Islet precursor cell (in vitro differentiated cells): ENCODE measurements around the gene FOXF1.

Experiments
- DNase-seq: peaks from one replicate; pipeline ENCODE4 v3.0.0-alpha.2; 2018

The FOXF1 gene

DNA sequence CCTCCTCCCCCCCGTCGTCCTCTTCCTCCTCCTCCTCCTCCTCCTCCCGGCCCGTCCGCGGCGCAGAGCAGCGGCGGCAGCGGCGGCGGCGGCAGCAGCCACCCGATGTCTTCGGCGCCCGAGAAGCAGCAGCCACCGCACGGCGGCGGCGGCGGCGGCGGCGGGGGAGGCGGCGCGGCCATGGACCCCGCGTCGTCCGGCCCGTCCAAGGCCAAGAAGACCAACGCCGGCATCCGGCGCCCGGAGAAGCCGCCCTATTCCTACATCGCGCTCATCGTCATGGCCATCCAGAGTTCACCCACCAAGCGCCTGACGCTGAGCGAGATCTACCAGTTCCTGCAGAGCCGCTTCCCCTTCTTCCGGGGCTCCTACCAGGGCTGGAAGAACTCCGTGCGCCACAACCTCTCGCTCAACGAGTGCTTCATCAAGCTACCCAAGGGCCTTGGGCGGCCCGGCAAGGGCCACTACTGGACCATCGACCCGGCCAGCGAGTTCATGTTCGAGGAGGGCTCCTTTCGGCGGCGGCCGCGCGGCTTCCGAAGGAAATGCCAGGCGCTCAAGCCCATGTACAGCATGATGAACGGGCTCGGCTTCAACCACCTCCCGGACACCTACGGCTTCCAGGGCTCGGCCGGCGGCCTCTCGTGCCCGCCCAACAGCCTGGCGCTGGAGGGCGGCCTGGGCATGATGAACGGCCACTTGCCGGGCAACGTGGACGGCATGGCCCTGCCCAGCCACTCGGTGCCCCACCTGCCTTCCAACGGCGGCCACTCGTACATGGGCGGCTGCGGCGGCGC, at the start of gene FOXF1:
Gene FOXF1 (plus strand): TSS at position 63 of the 797 bp plus-strand sequence. CDS start 43 bp downstream, at position 106.
- DNase-seq, result no peak

DNA sequence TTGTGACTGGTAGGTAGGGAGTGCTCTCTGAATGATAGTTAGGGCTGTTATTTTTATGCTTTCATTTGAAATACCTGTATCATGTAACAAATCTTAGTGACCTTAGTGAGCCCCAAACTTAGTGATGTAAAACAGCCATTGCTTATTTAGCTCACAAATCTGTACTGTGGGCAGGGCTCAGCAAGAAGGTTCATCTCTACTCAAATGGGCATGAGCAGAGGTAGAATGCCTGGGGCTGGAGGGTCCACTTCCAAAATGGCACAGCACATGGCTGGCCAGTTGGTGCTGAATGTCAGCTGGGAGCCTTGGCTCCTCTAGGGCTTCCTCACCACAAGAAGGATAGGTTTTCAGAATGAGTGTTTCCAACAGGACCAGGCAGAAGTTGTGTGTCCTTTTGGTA, 49.3 kb upstream of the FOXF1 start:
- DNase-seq, result no peak

DNA sequence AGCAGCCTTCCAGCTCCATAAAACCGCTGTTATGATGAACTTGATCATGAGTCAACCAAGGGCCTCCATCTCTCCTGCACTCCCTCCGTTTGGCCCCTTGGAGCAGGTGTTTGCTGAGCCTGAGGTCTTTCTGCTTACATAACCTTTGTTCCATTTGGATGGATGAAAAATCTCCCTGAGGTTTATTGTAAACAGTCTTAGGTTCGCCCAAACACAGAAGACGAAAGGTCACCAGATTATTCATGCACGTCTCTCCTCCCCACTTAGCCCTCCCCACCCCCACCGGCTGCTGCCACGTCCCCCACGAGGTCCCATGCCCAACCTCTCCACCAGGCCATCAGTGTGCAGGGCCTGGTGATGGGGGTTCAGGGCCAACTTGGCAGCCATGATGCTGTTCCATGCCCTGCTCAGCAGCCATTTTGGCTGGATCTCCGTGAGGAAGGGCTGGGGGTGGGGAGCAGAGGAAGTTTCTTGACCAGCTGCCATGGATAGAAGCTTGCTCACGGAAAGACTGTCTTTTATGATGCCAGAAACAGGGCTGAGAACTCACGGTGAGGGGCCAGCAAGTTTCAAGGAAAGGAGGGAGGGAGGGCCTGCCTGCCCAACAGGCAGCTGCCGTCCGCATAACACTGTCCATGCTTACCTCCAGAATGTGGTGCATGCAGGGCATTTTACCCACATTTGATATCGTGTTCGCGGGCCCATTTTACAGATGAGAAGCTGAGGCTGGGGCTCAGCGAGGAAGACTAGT, 47.8 kb upstream of the FOXF1 start:
- DNase-seq, result no peak

DNA sequence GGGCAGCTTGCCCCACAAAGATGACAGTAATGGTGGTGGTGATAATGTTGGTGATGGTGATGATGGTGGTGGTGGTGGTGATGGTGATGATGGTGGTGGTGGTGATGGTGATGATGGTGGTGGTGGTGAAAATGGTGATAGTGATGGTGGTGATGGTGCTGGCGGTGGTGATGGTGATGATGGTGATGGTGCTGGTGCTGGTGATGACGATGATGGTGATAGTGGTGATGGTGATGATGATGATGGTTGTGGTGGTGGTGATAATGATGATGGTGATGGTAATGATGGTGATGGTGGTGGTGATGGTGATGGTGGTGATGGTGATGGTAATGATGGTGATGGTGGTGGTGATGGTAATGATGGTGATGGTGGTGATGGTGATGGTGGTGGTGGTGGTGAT, 46.3 kb upstream of the FOXF1 start:
- no peak for DNase-seq

DNA sequence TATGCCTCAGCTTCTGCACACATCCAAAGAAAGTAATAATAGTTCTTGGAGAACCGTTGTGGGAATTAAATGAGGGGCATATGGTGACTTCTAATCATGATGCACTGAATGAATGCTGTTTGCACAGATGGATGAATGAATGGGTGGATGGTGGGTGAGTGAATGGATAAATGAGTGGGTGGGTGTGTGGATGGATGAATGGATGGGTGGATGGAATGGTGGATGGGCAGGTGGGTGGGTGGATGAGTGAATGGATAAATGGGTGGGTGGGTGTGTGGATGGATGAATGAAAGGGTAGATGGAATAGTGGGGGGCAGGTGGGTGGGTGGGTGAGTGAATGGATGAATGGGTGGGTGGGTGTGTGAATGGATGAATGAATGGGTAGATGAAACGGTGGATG, 44.9 kb upstream of the FOXF1 start:
- no peak for DNase-seq

DNA sequence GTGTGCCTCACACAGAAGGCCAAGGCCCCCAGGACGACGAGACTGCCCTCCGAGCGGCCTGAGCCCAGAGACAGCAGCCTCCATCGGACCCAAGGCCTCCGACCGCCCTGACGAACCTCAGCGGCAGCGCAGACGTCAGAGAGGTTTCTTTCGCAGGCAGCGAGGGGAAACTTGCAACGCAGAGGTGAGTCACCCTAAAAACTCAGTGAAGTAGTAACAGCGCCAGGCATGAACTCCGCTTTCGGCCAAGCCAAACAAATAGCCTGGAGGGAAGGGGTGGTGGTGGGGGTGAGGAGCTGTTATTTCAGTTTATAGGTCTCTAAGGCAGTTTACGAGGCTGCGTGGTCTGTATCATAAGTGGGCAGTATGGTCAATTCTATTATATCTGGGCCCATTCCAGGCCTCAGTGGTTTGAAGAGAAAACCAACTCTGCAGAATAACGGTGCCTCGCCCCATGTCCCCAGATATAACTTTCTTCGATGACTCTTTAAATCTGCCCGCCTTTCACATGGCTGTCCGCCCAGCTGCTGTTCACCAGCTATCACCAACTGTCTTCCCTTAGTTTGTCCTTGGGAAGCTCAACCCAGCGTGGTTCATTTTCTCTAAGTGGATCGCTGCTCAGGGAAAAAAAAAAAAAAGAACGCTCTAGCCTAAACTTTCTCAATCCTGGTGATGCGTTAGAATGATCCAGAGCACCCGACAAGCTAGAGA, 43.5 kb upstream of the FOXF1 start:
- DNase-seq, result no peak

DNA sequence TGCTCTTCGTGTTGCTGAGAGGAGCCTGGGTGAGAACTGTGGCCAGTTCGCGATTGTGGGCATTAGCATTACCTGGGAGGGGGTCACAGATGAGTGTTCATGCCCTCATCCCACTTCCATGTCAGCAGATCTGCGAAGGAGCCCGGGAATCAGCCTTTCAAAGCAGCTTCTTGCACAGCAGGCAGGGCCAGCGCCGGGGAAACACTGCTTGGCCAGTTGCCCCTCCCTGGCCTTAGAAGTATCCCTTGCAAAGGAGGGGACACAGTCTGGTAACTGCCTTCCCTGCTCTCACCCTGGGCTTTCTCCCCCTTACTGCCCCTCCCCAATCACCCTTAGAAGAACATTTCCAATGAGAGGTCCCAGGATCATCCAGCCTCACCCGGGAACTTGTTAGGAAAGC, 42.8 kb upstream of the FOXF1 start:
- DNase-seq, result no peak

DNA sequence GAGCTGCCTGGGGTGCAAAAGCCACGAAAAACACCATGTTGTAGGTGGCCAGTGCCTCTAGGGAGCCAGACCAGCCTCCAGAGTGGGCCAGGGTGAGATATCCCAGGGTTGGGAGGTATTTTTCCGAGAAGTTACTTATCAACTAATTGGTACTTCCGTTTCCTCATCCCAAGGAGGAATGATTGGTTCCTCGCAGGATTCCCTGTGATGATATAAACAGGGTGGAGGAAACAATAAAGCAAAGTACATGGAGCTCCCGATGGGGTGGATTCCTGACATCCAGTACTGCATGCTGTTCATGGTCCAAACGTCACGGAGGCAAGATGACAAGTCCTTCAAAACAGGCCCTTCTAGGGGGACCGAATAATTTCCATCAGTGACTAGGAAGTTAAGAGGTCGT, 39.4 kb upstream of the FOXF1 start:
- no peak for DNase-seq

DNA sequence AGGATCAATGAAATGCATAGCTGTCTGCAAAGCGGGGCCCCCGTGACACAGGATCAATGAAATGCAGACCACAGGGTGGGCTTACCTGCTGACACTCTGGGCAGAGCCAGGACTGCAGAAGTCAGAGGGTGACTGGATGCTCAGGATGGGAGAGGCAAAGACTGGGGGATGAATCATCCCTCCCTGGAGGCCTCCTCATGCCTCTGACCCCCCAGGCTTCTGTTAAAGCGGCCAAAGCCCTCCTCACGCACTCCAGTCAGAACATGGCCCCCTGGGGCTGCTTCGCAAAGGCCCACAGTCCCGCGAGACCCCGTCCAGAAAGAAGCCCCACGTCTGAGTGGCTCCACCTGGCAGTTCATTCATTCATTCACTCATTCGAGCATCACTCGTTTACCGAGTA, 38.4 kb upstream of the FOXF1 start:
- DNase-seq, result no peak

DNA sequence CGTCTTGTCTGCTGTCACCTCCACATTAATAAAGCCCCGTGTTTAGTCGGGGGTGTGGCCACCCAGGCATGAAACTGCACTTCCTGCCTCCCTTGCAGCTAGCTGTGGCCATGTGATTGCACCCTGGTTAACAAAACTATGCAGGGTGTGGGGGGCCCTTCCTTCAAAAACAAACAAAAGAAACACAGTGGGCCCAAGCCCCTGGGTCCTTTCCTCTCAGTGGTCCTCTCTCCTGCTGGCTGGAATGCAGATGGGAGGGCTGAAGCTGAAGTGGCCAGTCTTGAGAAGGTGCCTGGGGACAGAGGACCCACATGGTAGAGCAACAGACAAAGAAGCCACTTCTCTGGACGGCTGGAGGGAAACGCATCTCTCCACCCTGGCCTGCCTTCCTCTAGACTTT, 38.0 kb upstream of the FOXF1 start:
- no peak for DNase-seq

DNA sequence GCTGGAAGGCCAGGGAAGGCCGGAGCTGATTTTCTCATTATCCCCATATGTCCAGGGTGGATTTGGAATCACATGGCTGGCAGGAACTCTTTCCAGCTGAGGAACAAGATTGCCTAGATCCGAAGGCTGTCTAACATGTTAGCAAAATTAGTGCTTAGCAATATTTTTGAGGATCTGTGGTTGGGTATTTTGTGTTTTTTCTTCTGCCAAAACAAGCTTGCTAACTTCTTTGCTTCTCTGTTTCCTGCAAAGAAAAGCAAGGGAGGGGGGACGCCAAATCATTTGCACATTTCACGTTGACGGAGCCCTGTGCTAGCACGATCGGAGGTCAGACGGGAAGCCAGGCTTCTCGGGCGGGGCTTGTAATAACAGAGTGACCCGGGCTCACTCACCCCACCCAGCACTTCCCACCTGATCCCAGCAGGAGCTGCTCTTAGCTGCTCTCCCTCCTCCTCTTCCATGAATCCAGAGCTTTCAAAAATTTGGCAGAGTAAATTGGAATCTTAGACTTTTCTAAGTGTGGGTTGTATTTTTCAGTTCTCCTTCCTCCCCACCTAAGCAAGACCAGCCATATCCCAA, 33.3 kb upstream of the FOXF1 start:
- DNase-seq, result no peak

DNA sequence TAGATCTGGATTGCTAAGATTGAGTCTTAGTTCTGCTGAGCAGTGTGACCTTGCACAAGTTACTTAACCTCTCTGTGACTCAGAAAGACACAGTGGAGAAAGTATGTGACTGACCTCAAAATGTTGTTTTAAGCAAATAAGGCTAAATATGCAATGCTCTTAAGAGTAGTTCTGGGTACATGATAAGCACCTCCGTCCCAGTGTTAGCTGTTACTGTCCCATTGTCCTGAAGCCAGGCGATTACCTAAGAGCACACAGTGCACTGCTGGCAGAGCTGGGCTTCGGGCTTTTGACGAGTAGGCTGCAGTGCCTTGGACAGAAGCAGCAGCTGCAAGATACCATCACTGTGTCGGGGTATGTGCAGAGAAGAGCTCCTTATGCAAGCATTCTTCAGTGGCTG, 32.7 kb upstream of the FOXF1 start:
- DNase-seq, result no peak

DNA sequence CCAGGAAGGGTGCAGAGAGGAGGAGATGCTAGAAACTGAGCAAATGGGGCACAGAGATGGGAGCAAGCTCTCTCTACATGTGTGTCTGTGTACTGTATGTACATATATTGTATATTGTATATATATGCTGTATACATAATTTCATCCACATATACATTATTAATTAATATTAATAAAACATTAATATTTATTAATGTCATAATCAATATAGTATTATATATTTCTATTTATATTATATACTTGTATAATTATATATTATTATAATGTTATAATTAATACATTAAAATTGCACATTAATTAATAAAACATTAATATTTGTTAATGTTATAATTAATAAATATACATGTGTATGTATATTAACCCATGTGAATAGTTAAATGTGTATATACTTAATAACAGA, 31.5 kb upstream of the FOXF1 start:
- DNase-seq, result no peak

DNA sequence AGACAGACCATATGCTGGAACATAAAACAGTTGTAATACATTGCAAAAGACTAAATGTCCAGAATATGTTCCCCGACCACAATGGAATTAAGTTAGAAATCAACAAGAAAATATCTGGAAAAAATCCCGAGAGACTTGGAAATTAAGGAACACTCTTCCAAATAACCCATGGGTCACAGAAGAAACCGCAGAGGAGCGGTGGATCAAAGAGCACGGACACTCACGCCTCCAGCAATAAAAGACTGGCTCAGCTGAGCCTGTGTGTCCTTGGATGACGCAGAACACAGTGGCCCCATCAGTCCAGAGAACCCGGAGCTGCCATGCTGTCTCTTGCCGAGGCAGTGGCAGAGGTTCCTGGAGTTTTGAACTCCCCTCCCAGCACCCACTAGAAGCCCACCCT, 30.9 kb upstream of the FOXF1 start:
- no peak for DNase-seq

DNA sequence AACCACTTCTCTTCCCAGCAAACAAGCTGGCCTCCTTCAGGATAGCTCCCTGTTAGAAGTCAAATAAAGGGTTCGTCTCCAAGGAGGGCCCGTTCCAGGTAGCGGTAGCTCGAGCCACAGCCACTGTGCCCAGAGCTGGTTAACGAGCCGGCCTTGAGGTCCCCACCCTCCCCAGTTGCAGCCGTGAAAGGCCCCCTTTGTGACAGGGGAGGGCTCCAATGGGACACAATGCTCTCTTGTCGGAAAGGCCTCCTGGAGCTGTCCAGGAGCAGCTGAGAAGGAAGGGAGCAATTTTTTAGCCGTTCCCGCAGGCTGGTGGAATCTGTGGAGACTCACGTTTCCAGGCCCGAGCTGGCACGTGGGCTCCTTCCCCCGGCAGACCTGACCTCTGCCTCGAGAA, 29.9 kb upstream of the FOXF1 start:
- DNase-seq, result no peak

DNA sequence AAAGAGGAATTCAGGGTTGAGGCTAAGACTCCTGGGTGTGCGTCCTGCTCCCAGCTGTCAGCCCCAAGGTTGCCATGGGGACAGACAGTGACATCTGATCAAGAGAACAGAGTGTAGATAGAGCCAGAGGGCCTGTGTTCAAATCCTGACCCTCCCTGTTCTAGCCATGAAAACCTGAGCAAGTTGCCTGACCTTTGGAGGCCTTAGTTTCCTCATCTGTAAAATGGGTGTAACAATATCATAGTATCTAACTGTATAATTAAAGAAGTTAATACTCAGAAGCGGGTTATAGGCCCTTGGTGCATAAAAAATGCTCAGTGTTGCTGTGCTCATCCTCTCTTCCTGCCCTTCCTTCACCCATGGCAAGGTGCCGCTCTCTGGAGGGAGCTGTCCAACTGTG, 28.7 kb upstream of the FOXF1 start:
- no peak for DNase-seq

DNA sequence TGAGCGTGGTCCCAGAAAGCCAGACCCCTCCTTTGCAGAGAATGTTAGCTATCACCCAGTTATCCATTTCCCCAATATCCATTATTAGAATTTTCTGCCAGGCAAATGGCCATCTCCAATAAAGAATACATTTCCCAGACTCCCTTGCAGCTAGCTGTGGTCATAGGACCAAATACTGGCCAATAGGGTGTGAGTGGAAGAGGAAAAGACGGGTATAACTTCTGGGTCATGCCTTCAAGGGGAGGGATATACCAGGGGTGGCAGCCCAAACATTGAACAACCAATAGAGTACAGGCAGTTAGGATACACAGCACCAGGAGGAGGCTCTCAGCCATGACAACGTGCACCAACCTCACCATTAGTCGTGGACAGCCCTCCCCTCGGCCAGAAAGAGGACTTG, 26.1 kb upstream of the FOXF1 start:
- DNase-seq, result no peak

DNA sequence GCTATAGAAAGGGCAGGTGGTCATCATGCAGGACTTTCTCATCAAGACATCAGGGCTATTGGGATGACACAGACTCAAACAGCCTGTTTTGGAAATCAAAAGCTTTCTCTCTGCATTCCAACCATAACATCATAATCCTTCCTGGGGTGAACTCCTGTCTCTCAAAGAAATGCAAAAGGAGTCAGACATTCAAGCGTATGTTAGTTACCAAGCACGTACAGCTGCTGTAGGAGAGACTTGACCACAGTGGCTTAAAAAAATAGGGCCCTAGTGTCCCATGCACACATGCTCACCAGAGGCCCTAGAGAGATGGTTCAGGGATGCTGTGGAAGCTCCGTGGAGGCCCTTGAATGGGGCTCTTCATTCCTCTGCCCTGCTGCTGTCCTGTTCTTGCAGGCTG, 24.6 kb upstream of the FOXF1 start:
- DNase-seq, result no peak

DNA sequence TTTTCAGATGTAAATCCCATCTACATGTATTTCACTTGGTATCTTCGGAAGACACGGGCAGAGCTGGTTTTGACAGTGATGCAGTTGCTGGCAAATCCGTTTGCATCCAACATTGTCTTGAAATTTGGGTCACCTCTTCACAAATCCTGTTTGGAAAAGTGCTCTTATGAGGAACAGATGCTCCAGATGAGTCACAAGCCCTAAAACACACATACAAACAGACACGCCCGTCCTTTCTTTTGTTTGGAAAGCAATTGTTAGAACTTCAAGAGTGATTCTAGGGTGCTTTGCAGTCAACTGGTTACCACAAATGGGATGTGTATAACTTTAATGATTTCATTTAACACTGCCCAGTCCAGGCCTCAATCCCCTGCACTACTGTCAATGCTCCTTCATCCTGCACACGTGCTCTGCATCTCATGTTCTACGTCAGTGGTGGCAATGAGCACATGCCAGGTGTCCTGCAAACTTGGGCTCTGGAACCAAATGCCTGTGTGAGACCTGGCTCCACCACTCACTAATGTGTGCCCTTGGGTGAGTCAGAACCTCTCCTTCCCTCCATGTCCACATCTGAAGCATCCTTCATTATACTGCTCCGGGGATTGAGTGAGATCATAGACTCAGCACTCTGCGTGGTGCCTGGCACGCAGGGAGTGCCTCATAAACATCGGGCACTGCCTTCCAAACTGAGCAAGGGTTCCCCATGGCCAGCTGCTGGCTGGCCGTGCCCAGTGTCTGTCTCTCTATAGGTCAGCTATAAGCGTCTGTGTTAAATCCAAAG, 19.3 kb upstream of the FOXF1 start:
- no peak for DNase-seq

DNA sequence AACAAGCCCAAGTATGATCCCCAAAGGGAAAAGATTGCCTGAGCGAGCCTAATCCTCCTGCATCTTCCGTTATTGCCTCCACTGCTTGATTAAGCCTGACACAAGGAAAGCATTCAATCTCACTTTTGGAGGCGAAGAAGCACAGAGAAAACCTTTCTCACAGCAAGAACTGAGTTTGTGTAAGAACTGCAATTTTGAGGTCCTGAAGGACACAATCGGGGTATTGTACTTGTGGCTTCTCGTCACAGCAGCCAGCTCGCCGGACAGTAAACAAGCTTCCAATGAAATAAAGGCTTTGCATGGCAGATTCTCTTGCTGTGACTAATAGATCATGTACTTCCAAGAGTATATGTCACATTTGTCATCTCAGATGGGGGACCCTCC, 18.7 kb upstream of the FOXF1 start:
- no peak for DNase-seq

DNA sequence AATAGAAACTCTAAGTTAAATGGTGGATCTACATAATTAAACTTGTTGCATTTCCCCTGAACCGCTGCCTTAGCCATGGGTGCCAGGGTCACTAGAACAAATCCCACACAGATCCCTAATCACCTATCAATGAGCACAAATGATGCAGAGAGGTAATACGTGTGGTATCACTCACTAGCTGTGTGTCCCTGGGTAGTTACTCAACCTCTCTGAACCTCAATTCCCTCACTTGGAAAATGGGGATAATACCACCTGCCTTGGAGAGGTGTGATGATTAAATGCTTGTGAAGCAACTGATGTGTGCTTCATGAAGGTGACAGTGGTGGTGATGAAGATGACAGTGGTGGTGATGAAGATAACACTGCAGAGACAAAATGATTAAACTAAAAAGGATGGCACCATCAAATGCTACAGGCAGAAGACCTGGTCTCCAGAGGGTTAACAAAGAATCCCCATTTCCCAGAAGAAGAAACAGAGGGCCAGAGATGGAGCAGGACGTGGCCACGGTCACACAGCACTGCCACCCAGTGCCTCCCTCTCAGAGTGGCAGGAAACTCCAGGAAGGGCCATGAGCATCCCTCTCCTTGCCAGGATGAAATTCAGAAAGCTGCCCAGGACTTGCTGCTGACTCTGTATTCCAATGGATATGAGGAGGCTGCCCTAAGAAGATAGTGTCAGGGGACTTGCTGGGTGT, 17.9 kb upstream of the FOXF1 start:
- no peak for DNase-seq

DNA sequence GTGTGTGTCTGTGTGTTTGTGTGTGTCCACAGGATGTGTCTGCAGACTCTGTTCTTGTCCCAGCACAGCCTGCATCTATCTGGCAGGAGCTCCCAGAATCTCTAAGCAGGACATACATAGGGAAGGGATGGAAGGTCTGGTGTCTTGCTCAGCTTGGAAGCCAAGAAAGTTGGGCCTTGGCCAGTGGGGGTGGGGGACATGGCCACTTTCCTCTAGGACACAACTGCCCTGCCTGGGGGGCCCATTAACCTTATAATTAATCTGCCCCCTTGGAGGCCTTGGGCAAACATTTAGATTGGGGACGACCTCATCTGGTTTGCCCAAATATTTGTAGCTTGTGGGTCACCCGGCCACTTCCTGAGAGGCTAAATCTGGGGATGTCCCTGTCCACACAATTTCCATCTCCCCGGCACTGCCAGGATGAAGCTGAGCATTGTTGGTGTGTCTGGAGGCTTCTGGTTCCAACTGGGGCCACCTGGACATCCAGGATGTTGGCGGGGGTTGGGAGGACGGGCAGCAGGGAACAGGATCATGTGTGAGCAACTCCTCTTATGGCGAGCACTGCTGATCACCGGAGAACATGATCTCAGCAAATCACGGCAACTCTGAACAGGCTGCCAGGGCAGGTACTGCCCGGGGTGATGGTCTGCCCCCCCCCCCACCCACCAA, 17.2 kb upstream of the FOXF1 start:
- DNase-seq, result no peak
